IPS DF 4.7 (cell line): Measurements from ENCODE around the gene NDEL1.

Experiments
- DNase-seq: peaks from one replicate; pipeline ENCODE4 v3.0.0-alpha.2; 2013; ENCODE audit warnings: low spot score; ENCODE audit errors: extremely low read depth

Gene NDEL1

DNA sequence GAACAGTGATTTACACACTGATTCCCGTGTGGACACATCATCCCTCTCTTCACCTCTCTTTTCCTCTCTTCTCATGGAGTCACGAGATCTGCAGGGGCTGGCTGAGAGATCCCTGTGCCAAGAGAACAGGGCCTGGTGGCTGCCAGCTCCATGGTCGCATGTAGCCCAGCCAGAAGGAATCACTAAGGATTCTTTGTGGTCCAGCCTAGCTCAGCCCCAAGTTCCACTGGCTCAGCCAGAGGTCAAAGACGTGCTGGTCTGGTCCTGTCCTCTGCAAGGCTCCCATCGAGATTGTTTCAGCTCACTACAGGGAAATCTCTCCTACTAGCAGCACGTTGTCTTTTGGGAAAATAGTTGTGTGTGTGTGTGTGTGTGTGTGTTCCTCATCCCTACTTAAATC lies 66.4 kb downstream of the NDEL1 start:
- DNase-seq: no peak

DNA sequence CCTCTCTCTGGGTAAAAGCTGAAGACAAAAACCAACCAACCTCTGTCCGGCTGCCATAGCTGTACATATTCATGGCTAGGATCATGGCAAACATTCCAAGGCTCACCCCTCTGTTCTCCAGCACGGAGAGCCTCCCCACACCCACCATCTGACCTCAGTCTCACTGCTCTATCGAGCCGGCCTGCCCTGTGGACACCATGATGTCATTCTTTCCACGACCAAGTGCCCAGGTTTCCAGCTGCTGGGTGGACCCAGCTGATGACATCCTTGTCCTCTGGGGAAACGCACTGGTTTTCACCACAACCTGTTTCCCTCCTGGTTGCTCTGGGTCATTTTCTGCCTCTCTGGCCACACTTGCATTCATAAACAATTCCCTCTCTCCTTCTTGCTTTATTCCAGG lies 67.7 kb downstream of the NDEL1 start:
- DNase-seq: no peak

DNA sequence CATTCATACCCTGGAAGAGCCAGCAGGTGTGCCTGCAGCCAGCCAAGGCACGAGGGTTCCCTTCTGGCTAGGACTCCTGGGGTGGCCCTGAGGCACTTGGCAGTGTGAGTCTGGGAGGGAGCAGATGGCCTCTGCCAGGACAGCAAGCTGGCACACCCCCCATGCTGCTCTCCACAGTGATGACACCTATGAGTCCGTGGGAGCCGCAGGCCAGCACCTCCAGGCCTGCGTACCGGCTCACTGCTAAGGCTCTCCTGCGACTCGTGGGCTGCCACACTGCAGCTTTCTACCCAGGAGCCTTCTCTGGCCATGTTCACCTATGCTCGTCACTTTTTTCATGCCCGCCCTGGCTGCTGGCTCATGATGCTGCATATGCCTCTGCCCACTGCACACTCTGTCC lies 68.1 kb downstream of the NDEL1 start:
- no peak for DNase-seq

DNA sequence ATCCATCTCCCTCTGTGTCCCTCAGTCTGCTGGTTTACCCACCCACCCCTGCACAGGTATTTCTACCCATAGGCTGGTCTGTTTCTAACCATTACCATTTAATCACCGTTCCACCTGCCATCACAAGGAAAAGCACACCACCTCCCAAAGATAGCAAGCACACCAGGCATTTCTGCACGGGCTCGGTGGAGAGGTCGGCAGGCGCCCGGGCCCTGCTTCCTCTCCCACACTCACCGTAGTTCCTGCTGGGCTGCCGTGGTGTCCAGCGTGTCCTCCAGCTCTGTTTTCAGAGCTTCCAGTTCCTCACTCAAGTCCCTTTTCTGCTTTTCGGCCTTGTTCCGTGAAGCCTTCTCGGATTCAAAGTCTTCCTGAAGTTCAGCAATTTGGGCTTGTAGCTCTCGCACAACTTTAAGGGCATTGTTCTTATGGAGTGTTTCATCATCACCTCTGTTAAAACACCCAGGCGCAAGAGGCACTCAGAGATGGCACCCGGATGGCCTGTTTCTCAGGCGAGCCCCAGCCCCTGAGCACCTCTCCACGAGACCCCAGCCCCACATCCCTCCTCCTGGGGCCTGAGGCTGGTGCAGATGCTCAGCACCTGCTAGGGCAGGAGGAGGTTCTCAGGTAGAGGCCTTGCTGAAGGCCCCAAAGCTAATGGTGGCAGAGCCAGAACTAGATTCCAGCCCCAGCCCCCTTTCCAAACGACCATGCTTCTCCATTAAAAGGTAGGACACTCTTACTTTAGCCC lies 69.0 kb downstream of the NDEL1 start:
- DNase-seq: no peak

DNA sequence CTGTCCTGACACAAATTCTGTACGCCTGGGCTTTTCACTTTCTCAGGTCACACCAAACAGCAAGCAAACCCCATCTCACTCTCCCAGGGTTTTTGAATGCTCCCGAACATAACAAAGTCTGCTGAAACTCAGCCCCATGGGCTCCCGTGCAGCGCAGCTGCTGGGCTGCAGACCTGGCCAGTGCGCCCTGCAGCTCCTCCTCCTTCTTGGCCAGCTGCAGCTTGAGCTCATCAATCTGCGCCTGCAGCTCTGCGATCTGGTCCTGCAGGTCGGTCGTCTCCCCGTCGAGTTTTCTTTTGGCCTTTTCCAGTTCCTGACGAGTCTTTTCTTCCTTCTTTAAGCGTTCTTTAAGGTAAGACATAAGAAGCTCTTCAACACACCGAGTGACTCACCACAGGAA lies 70.5 kb downstream of the NDEL1 start:
- no peak for DNase-seq

DNA sequence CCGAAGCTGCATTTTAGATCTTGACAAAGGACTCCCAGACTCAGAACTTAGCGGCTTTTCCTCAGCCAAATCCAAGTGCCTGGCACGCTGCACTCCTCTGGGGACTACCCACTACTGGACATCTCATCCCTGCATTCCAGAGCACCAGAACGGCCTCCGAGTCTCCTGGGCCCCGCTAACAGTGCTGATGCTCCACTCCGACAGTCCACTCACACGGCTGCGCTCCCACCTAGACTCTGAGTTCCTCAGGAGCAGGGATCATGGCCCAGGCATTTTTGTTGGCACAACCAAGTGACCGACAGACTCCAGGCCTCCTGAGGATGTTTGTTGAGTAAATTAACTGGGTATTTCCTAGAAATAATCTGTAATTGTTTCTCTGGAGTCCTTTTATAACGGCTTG lies 79.1 kb downstream of the NDEL1 start:
- no peak for DNase-seq
